Gastrocnemius medialis (tissue), 4 donors: Measurements from ENCODE around the gene SPOPL. TPM values are rescaled to one million over a fixed set of nuclear protein-coding genes. Genes with fewer than 3 reads are reported as not detected.

ENCODE experiments used
- ATAC-seq, 2 donors: fragments of 150-250 bp; one replicate each; pipeline ENCODE4 v1.9.1; 2016
- DNase-seq, 2 donors: peaks; one replicate each; pipeline ENCODE4 v3.0.0-alpha.2; 2019
- H3K27ac ChIP-seq, 4 donors: fragments of 200-600 bp; sonication (generic); 1 replicate in 1 of 4; 2 replicates in 3 of 4; pipeline ENCODE4 v1.5.1; 2016 to 2018; ENCODE audit warnings: mild to moderate bottlenecking in 2 of 4, moderate library complexity in 1 of 4
- H3K27me3 ChIP-seq, 3 donors: fragments of 200-600 bp; sonication (generic) in 2 of 3; 1 replicate in 1 of 3; 2 replicates in 2 of 3; pipeline versions ENCODE4 v1.5.1 to v1.6.0; 2016 to 2019; ENCODE audit warnings: mild to moderate bottlenecking in 1 of 3, moderate library complexity in 1 of 3
- H3K36me3 ChIP-seq, 2 donors: fragments of 200-600 bp; sonication (generic) in 1 of 2; one replicate each; pipeline ENCODE4 v1.5.1; 2017 to 2018
- H3K4me1 ChIP-seq, 2 donors: fragments of 200-600 bp; sonication (generic) in 1 of 2; one replicate each; pipeline ENCODE4 v1.5.1; 2016 to 2017; ENCODE audit warnings: mild to moderate bottlenecking in 2 of 2
- H3K4me3 ChIP-seq, 4 donors: fragments of 200-600 bp; sonication (generic) in 3 of 4; 1 replicate in 1 of 4; 2 replicates in 3 of 4; pipeline ENCODE4 v1.5.1; 2016 to 2019; ENCODE audit warnings: mild to moderate bottlenecking in 2 of 4
- H3K9me3 ChIP-seq, 3 donors: fragments of 200-600 bp; sonication (generic) in 2 of 3; 1 replicate in 1 of 3; 2 replicates in 2 of 3; pipeline ENCODE4 v1.5.1; 2016 to 2019
- POLR2A ChIP-seq, 2 donors: fragments of 450-650 bp; IDR thresholded peaks; one replicate each; pipeline ENCODE4 v1.6.1; 2017; ENCODE audit warnings: antibody characterized with exemption in 2 of 2, mild to moderate bottlenecking in 2 of 2, moderate library complexity in 2 of 2
- in situ Hi-C, 4 donors: fragments of 200-750 bp; cut with MboI; loops; one replicate each; pipeline versions ENCODE4 v1.15.0 to v1.8.0; 2017; ENCODE audit warnings: low sequenced_read_pairs in 4 of 4
- intact Hi-C: fragments of 100-400 bp; cut with DNase I; formaldehyde crosslinking; loops from one replicate; pipeline ENCODE4 v1.15.1; 2023; ENCODE audit warnings: low total_unique reads
- total RNA-seq, 4 donors: library from RNA; depleted of rRNA; stranded (reverse); fragments of >200 nt; gene quantifications; one replicate each; pipeline versions ENCODE4 v1.1.0 to v1.2.3, GENCODE V29; 2016
- TF ChIP-seq, protein P1 (sequence below), 5 experiments: fragments of 450-650 bp in 3 of 5; fragments of 200-600 bp in 2 of 5; sonication (generic) in 2 of 5; IDR thresholded peaks in 4 of 5; conservative IDR thresholded peaks in 1 of 5; 1 replicate in 4 of 5; 2 replicates in 1 of 5; pipeline ENCODE4 v1.5.1; 2016 to 2019; ENCODE audit warnings: antibody characterized with exemption in 5 of 5, mild to moderate bottlenecking in 3 of 5, moderate library complexity in 3 of 5

The SPOPL gene
- total RNA-seq, 4 donors from 2014 or later = 11.2 to 17.7 (median 12.5) TPM

DNA sequence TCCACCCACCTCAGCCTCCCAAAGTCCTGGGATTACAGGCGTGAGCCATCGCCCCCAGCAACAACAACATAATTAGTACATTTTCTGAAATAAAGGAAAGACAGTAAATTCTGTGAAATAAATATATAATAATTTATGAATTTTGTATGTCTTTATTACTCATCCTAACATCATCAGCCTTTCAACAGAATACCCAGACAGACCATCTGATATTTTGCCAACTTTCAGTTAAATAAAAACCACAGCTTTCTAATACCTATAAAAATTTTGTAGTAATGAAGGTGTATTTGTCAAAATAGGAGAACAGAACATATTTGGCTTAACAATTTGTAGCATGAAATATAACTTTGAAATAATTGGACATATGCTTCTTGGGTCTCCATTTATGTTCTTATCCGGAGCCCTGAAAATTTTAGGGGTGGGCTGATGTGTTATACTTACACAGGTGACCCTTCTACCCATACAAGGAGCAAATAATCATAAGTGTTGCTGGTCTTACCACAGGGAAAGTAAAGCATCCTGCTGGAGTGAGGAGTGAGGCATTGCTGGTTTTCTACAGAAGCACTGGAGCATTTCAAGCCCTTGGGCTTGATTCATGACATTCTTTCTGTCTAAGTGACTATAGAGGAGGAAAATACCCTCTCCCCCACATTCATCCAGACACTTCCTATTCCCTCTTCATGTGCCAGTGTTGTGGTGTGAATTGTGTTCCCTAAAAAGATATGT is 99.3 kb downstream of the SPOPL start:
- in situ Hi-C loops = no loop called here
- intact Hi-C loops = no loop called here
- Histone ChIP-seq H3K27ac (no peak overlapping the region), H3K4me1 (no peaks in the 10 kb centered on the region), H3K9me3 (no peaks in the 10 kb centered on the region), H3K36me3 (no peaks in the 10 kb centered on the region), H3K27me3 (no peaks in the 10 kb centered on the region), H3K4me3 (no peak overlapping the region)
- no peak for TF ChIP-seq POLR2A (IDR thresholded peaks at IDR 0.05)
- TF ChIP-seq, protein P1, sequence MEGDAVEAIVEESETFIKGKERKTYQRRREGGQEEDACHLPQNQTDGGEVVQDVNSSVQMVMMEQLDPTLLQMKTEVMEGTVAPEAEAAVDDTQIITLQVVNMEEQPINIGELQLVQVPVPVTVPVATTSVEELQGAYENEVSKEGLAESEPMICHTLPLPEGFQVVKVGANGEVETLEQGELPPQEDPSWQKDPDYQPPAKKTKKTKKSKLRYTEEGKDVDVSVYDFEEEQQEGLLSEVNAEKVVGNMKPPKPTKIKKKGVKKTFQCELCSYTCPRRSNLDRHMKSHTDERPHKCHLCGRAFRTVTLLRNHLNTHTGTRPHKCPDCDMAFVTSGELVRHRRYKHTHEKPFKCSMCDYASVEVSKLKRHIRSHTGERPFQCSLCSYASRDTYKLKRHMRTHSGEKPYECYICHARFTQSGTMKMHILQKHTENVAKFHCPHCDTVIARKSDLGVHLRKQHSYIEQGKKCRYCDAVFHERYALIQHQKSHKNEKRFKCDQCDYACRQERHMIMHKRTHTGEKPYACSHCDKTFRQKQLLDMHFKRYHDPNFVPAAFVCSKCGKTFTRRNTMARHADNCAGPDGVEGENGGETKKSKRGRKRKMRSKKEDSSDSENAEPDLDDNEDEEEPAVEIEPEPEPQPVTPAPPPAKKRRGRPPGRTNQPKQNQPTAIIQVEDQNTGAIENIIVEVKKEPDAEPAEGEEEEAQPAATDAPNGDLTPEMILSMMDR (IDR thresholded peaks at IDR 0.05 in 4 of 5, conservative IDR thresholded peaks at IDR 0.05 in 1 of 5) = no peak
- ATAC-seq (no peak), DNase-seq (no peak)

DNA sequence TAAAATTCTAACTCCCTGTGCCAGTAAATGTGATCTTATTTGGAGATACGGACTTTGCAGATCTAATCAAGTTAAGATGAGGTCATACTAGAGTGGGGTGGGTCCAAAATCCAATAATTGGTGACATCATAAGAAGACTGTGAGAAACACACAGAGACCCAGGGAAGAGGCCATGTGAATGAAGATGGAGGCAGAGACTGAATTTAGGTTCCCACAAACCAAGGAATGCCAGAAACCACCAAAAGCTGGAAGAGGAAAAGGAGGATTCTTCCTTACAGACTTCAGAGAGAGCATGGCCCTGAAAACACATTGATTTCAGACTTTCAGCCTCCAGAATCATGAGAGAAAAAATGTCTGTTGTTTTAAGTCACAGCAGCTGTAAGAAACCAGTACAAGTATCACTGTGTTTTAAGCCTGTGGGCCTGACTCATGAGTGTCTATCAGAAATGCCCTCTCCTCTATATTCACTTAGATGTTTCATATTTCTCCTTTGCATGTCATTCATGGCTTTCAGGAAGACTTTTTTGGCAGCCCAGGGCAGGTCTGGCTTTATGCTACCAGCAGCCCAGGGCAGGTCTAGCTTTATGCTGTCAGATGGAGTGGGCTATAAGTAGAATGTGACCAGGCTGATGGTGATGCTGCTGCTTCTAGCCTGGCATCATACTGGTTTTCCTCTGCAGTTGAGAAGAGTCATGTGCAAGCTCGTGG is 100.0 kb downstream of the SPOPL start:
- H3K4me1 ChIP-seq = no peaks in the 10 kb centered on the region
- ATAC-seq (no peak), DNase-seq (no peak)
- no peaks in the 10 kb centered on the region for H3K27me3 ChIP-seq
- no peaks in the 10 kb centered on the region for H3K9me3 ChIP-seq
- intact Hi-C loops = no loop called here
- no peaks in the 10 kb centered on the region for H3K36me3 ChIP-seq
- in situ Hi-C loops = no loop called here
- H3K4me3 ChIP-seq = no peak overlapping the region
- H3K27ac ChIP-seq = no peak overlapping the region
- no peak for TF ChIP-seq POLR2A (IDR thresholded peaks at IDR 0.05)
- TF ChIP-seq, protein P1 (IDR thresholded peaks at IDR 0.05 in 4 of 5, conservative IDR thresholded peaks at IDR 0.05 in 1 of 5) = no peak

DNA sequence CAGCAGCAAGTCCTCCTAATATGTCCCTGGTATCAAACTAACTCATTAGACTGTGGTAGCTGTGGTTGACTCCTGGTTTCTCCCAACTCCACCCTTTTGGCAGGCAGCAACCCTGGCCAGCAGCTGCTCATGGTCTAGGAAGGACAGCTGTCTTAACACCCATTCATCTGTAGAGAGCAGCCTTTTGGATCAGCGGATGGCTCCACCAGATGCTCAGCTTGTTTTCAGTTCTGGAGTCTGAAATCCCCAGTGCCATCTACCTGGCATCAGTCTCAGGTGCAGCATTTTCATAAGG is 100.5 kb downstream of the SPOPL start:
- no peaks in the 10 kb centered on the region for H3K4me1 ChIP-seq
- no peak for TF ChIP-seq POLR2A (IDR thresholded peaks at IDR 0.05)
- TF ChIP-seq, protein P1 (IDR thresholded peaks at IDR 0.05 in 4 of 5, conservative IDR thresholded peaks at IDR 0.05 in 1 of 5) = no peak
- intact Hi-C loops (no loop called here), in situ Hi-C loops (no loop called here)
- H3K4me3 ChIP-seq = no peak overlapping the region
- DNase-seq (no peak), ATAC-seq (peak in 1 of 2 donors; percentile 14)
- H3K36me3 ChIP-seq = no peaks in the 10 kb centered on the region
- H3K27me3 ChIP-seq = no peaks in the 10 kb centered on the region
- no peaks in the 10 kb centered on the region for H3K9me3 ChIP-seq
- H3K27ac ChIP-seq = no peak overlapping the region

DNA sequence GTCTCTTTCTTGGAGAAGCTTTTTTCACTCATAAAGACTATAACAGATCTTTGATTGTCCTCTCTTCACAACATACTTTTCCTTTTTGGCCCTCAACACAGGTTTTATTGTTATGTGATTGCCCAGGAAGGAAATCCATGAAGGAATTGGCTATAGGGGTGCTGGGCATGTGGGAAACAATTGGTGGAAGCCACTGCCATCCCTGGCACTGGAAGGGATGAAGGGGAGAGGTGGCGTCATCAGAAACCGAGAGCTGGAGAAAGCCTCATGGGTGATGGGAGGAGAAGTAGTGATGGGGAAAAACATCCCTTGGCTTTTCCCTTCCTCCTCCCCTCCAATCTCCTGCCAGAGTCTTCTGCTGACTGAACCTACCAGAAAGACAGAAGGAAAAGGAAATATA is 106.2 kb downstream of the SPOPL start:
- ATAC-seq (no peak), DNase-seq (no peak)
- Histone ChIP-seq H3K27ac (no peak overlapping the region), H3K36me3 (no peaks in the 10 kb centered on the region), H3K4me1 (no peaks in the 10 kb centered on the region), H3K27me3 (no peaks in the 10 kb centered on the region), H3K9me3 (no peaks in the 10 kb centered on the region), H3K4me3 (no peak overlapping the region)
- TF ChIP-seq, protein P1 (IDR thresholded peaks at IDR 0.05 in 4 of 5, conservative IDR thresholded peaks at IDR 0.05 in 1 of 5) = no peak
- TF ChIP-seq POLR2A (IDR thresholded peaks at IDR 0.05) = no peak
- intact Hi-C loops = no loop called here
- in situ Hi-C loops = no loop called here
